Measurements from ENCODE around the gene PCMTD2. TPM values are rescaled to one million over a fixed set of nuclear protein-coding genes. Genes with fewer than 3 reads are reported as not detected.

The PCMTD2 gene
- polyA plus RNA-seq, 12 donors: 52.1 to 123 (median 80.1) TPM; not detected in 1

GRCh38 chr20:64236137-64237088, 19.1 kb upstream of the PCMTD2 start:
- DNase-seq: no peak

- DNase-seq: no peak
Observed at GRCh38 chr20:64237316-64237715, 18.2 kb upstream of the PCMTD2 start.

- DNase-seq: no peak
Observed at GRCh38 chr20:64238115-64238825, 17.3 kb upstream of the PCMTD2 start.

GRCh38 chr20:64238851-64239387, 16.6 kb upstream of the PCMTD2 start:
- DNase-seq: no peak

DNA sequence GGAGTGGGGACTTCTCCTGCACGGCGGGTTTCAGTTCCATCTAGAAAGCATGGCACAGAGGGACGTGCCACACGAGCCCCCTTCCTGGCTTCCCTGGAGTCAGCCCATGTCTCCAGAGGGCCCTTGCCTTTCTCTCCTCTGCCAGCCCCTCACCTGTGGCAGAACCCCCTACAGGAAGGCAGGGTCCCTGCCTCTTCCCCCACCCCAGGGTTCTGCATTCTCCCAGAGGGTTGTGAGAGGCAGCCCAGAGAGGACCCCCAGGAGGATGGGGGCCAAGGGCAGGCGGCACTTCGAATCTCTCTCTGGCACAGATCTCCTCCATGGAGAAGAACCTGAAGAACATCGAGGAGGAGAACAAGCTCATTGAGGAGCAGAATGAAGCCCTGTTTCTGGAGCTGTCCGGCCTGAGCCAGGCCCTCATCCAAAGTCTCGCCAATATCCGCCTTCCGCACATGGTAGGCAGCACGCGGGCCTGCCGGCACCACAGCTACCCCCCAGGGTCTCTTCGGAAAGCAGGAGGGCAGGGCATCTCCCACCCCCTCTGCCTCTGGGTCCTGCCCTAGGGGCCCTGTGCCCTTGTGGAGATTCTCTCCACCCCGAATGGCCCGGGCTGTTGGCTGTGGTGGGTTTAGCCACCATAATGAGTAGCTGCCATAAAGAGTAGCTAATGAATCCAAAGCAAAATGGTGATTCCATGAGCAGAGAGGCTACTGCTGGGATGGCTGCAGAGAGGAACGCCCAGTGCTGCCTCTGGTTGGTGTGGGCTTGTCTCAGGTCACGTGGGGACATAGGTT, 15.9 kb upstream of the PCMTD2 start:
- DNase-seq: no peak

DNA sequence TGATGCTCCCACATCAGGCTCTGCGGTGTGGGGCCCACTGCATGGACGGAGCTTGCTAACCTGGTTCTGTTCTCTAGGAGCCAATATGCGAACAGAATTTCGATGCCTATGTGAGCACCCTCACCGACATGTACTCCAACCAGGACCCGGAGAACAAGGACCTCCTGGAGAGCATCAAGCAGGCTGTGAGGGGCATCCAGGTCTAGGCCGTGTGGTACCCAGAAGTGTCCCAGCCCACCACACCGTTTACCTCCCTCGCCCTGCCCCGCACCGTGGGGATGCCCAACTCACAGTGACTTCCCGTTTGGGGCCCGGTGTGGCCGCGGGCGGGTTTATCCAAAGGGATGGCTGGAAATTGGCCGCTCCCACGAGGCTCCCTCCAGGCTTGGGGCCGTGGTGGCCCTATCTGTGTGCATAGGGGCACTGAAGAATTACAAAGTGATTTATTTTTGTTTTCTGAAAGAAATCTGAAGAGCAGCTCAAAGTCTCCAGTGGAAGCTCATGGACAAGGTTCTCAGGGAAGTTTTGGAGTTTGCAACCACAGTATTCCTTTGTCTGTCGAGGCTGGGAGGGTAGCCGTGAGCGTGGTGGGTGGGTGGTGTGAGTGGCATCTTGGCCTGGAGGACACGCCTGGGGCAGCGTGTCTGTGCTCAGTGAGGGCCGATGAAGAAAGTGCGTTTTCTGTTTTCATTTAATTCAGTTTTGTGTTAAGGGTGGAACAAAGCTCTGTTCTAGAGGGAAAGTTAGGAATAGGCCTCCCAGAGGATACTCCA, 15.1 kb upstream of the PCMTD2 start:
- no peak for DNase-seq

DNA sequence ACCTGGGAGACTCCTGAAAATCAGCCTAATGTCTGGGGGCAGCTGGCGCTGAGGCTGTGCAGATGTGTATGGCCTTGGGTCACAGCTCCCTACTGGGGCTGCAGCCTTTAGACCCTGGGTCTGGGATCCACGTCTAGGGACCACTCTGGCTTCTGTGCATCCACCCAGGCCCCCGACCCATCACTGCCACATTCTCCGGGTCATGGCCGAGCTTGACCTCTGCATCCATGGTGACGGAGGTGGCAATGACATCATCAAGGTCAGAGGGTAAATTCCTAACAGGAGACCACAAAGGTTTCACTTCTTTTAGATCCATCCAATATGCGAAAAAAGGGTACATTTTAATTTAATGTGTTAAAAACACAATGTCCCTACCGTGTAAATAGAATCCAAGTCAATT, 14.5 kb upstream of the PCMTD2 start:
- DNase-seq: no peak

DNA sequence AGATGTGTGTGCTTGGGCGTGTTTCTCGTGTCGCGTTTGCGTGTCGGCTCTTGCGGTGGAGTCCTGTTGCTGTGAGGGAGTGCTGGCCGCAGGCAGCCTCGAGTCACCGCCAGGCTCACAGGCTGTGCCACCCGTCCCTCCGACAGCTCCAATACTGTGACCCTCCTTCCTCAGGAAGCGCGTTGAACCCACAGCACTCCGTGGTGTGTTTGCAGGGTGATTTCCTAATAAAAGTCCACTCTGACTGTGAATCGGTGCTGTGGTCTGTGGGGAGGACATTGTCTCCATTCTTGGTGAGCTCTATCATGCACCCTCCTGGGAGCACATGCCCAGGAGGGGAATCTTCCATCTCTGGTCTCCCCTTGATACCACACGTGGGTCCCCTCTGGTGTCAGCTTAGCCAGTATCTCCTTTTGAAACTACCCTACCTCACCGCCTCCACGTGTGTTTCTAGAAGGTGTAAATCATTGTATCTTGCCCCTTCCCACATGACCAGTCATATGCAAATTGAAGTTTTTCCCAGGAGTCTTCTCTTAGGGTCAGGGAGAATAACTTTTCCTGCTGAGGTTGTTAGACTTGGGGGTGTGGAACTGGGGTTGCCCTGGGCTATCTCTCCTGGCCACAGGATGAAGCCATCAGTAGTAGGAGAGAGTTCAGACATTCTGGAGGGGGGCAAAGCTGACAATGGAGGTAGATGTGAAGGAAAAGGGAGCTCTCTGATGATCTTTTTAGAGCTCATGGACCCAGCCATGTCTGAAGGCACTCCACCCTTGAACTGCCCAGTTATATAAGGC, 13.3 kb upstream of the PCMTD2 start:
- DNase-seq: no peak

GRCh38 chr20:64242797-64243475, 12.6 kb upstream of the PCMTD2 start:
- no peak for DNase-seq

DNA sequence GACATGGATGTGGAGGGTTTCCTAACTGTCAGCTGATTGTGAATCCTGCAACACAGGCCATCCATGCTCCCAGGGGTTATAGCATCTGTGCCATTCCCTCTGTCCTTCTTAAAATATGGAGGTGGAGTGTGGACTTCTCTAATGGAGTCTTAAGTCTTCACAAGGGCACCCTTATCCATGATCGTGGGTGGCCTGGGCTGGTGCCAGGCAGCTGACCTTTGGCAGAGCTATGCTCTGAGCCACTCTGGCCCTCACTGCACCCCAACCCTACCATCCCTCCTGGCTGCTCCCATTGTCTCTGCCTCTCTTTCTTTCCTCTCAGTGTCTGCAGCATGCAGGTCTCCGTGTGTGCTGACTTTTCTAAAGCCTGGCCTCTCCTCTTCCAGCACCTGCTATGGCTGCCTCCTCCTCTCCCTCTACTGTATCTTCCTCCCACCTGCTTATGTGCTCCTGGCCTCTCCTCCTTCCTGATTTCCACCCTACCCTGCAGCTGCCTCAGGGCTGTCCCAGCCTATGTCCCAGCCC, 11.2 kb upstream of the PCMTD2 start:
- no peak for DNase-seq

GRCh38 chr20:64244870-64245603, 10.5 kb upstream of the PCMTD2 start:
- no peak for DNase-seq

- no peak for DNase-seq
Observed at GRCh38 chr20:64245746-64246595, 9.6 kb upstream of the PCMTD2 start.

GRCh38 chr20:64246616-64247306, 8.8 kb upstream of the PCMTD2 start:
- DNase-seq: no peak

DNA sequence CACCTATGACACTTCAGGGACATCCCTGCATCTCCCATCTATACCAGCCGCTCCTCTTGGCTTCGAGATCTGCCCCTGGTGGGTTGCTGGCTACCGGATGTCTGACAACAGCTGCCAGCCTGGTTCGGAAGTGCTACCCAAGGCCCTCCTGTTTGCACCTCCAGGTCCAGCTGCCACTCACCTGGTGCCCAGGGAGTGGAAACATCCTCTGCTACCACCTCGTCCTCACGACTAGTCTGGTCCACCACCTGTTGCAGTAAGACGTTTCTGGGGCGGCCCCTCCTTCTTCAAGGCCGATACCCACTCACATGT, 8.3 kb upstream of the PCMTD2 start:
- no peak for DNase-seq

DNA sequence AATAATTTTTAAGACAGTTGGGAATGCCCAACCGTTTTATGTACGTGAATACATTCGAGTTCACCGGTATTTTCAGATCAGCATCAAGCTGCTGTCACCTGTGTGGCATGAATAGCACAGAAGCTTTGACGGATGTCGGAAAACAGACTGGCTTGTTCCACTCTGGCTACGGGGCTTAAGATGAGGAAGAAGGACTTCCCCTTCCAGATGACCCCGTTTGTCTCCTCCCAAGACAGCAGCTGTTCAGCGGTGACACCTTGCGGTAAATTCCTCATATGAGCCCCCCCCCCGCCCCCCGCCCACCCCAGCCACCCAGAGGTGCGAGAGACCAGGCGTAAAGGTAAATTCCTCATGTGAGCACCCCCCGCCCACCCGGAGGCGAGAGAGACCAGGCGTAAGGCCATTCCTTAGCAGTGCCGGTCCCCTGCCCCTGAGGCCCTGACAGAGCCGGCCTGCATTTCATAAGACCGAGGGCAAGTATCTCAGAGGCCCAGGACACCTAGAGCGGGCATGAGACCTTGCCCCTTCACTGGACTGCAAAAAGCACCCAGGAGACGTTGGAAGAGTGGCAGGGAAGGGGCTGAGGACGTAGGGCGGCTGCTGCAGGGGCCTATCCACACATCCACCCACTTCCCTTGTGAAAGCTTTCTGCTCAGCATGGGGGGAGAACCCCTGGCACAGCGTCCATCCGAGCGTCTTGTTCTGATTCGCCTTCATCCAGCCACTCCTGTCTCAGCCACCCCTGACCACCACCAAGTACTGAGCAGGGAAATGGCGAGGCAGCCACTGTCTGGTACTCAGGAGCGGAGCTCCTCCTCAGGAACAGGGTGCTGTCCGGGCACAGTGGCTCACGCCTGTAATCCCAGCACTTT, 7.3 kb upstream of the PCMTD2 start:
- DNase-seq: no peak

GRCh38 chr20:64250027-64250426, 5.5 kb upstream of the PCMTD2 start:
- DNase-seq: no peak
